Hepatocyte (in vitro differentiated cells): ENCODE measurements around the gene DPT. TPM values are rescaled to one million over a fixed set of nuclear protein-coding genes. Genes with fewer than 3 reads are reported as not detected.

Experiments used
- DNase-seq: peaks from one replicate; pipeline ENCODE4 v3.0.0-alpha.2; 2016; ENCODE audit warnings: low spot score
- H2AFZ ChIP-seq: fragments of 200-600 bp; sonication (generic); 2 replicates; pipeline ENCODE4 v1.6.0; 2016; ENCODE audit warnings: antibody characterized with exemption, mild to moderate bottlenecking
- H3K27ac ChIP-seq: fragments of 200-600 bp; sonication (generic); 2 replicates; pipeline ENCODE4 v1.5.1; 2016; ENCODE audit warnings: mild to moderate bottlenecking
- H3K27me3 ChIP-seq: fragments of 200-600 bp; sonication (generic); 2 replicates; pipeline ENCODE4 v1.6.1; 2016
- H3K36me3 ChIP-seq: fragments of 200-600 bp; sonication (generic); replicated peaks from 2 replicates; pipeline ENCODE4 v1.5.1; 2016; ENCODE audit warnings: low read depth; ENCODE audit not compliant: insufficient read depth
- H3K4me1 ChIP-seq: fragments of 200-600 bp; sonication (generic); 2 replicates; pipeline ENCODE4 v1.5.1; 2016; ENCODE audit warnings: mild to moderate bottlenecking, moderate library complexity; ENCODE audit not compliant: insufficient read depth
- H3K4me2 ChIP-seq: fragments of 200-600 bp; sonication (generic); 2 replicates; pipeline ENCODE4 v1.6.0; 2016
- H3K4me3 ChIP-seq: fragments of 200-600 bp; sonication (generic); 2 replicates; pipeline ENCODE4 v1.5.1; 2016; ENCODE audit warnings: mild to moderate bottlenecking
- H3K79me2 ChIP-seq: fragments of 200-600 bp; sonication (generic); 2 replicates; pipeline ENCODE4 v1.6.0; 2017; ENCODE audit warnings: mild to moderate bottlenecking
- H3K9me2 ChIP-seq: fragments of 200-600 bp; sonication (generic); replicated peaks from 2 replicates; pipeline ENCODE4 v1.6.0; 2017; ENCODE audit warnings: mild to moderate bottlenecking; ENCODE audit not compliant: insufficient read depth
- H3K9me3 ChIP-seq: fragments of 200-600 bp; sonication (generic); 2 replicates; pipeline ENCODE4 v1.5.1; 2016; ENCODE audit warnings: low read depth, mild to moderate bottlenecking
- H4K20me1 ChIP-seq: fragments of 200-600 bp; sonication (generic); 2 replicates; pipeline ENCODE4 v1.6.0; 2016; ENCODE audit warnings: mild to moderate bottlenecking; ENCODE audit not compliant: insufficient read depth, poor library complexity, severe bottlenecking
- CTCF ChIP-seq: fragments of 200-600 bp; sonication (generic); IDR thresholded peaks from 2 replicates; pipeline ENCODE4 v1.5.1; 2016; ENCODE audit warnings: antibody characterized with exemption, mild to moderate bottlenecking; ENCODE audit not compliant: poor library complexity
- EZH2 ChIP-seq: fragments of 200-600 bp; sonication (generic); IDR thresholded peaks from 2 replicates; pipeline ENCODE4 v1.6.1; 2016; ENCODE audit warnings: antibody characterized with exemption, mild to moderate bottlenecking, borderline replicate concordance
- EZH2phosphoT487 ChIP-seq: fragments of 200-600 bp; sonication (generic); IDR thresholded peaks from one replicate; pipeline ENCODE4 v1.6.1; 2018; ENCODE audit warnings: antibody characterized with exemption, mild to moderate bottlenecking, low read depth, moderate library complexity; ENCODE audit not compliant: unreplicated experiment, severe bottlenecking
- WGBS: methylation state at CpG from one replicate; pipeline ENCODE4 v1.1.6; 2016; ENCODE audit warnings: low lambda C conversion rate; ENCODE audit errors: missing lambda C conversion rate; 5-methylcytosine and 5-hydroxymethylcytosine counted together
- polyA plus RNA-seq: library from polyadenylated mRNA; unstranded; fragments of >200 nt; fragmentation: Nextera tagmentation; extraction: Ambion mirVana; gene quantifications from 2 replicates; pipeline ENCODE4 v1.2.1, GENCODE V29; 2016
- total RNA-seq: library from RNA; depleted of rRNA; stranded (reverse); fragments of >200 nt; gene quantifications from 2 replicates; pipeline ENCODE4 v1.2.3, GENCODE V29; 2014

DPT gene
- total and polyA plus RNA-seq, 2 experiments from 2014 or later: 8.2 to 12.5 TPM

GRCh38 chr1:168732736-168733135, 3.7 kb upstream of the DPT start:
- Histone ChIP-seq H3K36me3 (no peaks in the 10 kb centered on the region), H3K9me2 (no peaks in the 10 kb centered on the region), H3K9me3 (no peaks in the 10 kb centered on the region), H3K4me1 (peaks cover 26% of the 10 kb centered on the region), H3K27ac (no peak overlapping the region), H3K27me3 (no peaks in the 10 kb centered on the region), H3K79me2 (no peaks in the 10 kb centered on the region), H3K4me2 (no peak overlapping the region), H4K20me1 (no peaks in the 10 kb centered on the region), H2AFZ (no peak overlapping the region), H3K4me3 (no peak overlapping the region)
- no peak for DNase-seq
- TF ChIP-seq EZH2phosphoT487: no peak
- no peak for TF ChIP-seq CTCF
- no peak for TF ChIP-seq EZH2
- WGBS: 69% methylated on average over 6 of the region's 6 CpGs

- WGBS: 70% methylated on average over 7 of the region's 7 CpGs
- Histone ChIP-seq H3K27me3 (no peaks in the 10 kb centered on the region), H3K27ac (no peak overlapping the region), H3K36me3 (no peaks in the 10 kb centered on the region), H3K79me2 (no peaks in the 10 kb centered on the region), H2AFZ (no peak overlapping the region), H3K9me3 (no peaks in the 10 kb centered on the region), H4K20me1 (no peaks in the 10 kb centered on the region), H3K4me1 (peaks cover 19% of the 10 kb centered on the region), H3K4me3 (no peak overlapping the region), H3K9me2 (no peaks in the 10 kb centered on the region), H3K4me2 (no peak overlapping the region)
- DNase-seq: no peak
- TF ChIP-seq CTCF: no peak
- TF ChIP-seq EZH2phosphoT487: no peak
- no peak for TF ChIP-seq EZH2
Measured at GRCh38 chr1:168731244-168731953, 2.4 kb upstream of the DPT start.

- Histone ChIP-seq H3K4me3 (no peak overlapping the region), H3K4me2 (no peak overlapping the region)
Measured at GRCh38 chr1:168729405-168729802, 398 bp upstream of the DPT start.

More at GRCh38 chr1:168729405-168729802, 398 bp upstream of the DPT start:
- H3K27ac ChIP-seq: no peak overlapping the region
- WGBS: 89% methylated on average over 5 of the region's 5 CpGs
- no peaks in the 10 kb centered on the region for H4K20me1 ChIP-seq
- no peaks in the 10 kb centered on the region for H3K9me3 ChIP-seq
- DNase-seq: no peak
- no peaks in the 10 kb centered on the region for H3K36me3 ChIP-seq
- no peak for TF ChIP-seq EZH2
- TF ChIP-seq EZH2phosphoT487: no peak
- TF ChIP-seq CTCF: no peak
- H2AFZ ChIP-seq: no peak overlapping the region
- H3K9me2 ChIP-seq: no peaks in the 10 kb centered on the region
- no peaks in the 10 kb centered on the region for H3K79me2 ChIP-seq
- H3K4me1 ChIP-seq: peaks cover 18% of the 10 kb centered on the region
- no peaks in the 10 kb centered on the region for H3K27me3 ChIP-seq
